Middle frontal gyrus (tissue), 1 donor: ENCODE measurements around the gene ITGBL1.

Experiments
- DNase-seq: peaks from one replicate; pipeline ENCODE4 v3.0.0-alpha.2; 2015; ENCODE audit warnings: low spot score; ENCODE audit errors: extremely low spot score

ITGBL1 gene, protein sequence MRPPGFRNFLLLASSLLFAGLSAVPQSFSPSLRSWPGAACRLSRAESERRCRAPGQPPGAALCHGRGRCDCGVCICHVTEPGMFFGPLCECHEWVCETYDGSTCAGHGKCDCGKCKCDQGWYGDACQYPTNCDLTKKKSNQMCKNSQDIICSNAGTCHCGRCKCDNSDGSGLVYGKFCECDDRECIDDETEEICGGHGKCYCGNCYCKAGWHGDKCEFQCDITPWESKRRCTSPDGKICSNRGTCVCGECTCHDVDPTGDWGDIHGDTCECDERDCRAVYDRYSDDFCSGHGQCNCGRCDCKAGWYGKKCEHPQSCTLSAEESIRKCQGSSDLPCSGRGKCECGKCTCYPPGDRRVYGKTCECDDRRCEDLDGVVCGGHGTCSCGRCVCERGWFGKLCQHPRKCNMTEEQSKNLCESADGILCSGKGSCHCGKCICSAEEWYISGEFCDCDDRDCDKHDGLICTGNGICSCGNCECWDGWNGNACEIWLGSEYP

DNA sequence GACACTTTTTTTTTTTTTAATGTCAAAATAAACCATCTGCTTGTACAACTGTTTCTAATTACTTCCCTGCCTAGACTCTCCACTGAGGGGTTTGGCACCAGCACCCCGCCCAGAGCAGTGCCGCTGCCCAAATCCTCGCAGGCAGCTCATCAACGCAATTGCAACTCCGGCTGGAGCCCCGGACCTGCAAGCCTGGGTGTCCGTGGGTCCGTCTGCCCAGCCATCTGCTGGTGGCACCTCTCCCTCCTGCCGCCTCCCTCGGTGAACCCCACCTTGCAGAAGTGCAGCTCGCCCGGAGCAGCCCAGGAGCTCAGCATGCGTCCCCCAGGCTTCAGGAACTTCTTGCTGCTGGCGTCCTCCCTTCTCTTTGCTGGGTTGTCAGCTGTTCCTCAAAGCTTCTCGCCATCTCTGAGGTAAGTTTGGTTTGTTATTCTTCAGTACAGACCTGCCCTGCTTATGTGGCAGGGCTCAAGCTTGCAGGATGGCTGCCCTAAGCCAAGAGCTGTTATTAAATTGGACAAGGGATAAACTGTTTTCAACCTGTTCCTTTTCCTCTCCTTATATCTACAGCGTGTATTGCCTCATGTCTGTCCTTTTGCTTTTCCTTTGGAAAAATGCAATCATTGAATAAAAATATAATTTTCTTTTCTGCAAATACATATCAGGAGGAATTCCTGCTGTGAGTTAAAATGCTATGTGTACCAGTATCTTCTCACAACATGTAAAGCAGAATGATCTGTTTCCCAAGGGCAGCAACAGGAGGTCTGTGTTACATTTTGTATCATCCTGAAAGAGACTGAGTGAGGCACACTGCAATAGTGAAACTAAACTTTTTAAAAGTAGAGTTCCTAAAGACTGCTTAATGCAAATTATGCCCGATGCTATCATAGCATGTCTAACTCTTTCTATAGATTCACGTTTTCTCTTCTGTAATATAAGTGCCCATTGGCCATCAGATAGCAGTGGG, at the start of gene ITGBL1:
Gene ITGBL1 (plus strand): TSS at position 157 of the 967 bp plus-strand sequence. CDS start 159 bp downstream, at position 316.
- no peak for DNase-seq

DNA sequence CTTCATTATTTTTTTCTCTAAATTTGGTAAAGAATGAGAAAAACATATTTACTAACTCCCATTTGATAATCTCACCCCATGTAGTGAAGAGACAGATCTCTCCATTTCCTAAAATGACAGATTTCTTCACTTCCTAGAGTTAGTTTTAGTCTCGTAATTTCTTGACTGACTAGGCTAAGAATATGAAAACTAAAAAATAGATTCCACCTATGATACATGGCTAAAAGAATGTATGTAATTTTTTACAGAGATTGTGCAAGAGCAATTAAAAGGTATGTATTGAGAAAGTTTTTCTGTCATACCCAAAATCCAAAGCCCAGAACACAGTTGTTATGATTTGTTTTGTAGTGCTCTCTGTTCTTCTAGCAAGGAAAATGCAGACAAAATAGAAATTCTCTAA, 45.7 kb upstream of the ITGBL1 start:
- DNase-seq: no peak

DNA sequence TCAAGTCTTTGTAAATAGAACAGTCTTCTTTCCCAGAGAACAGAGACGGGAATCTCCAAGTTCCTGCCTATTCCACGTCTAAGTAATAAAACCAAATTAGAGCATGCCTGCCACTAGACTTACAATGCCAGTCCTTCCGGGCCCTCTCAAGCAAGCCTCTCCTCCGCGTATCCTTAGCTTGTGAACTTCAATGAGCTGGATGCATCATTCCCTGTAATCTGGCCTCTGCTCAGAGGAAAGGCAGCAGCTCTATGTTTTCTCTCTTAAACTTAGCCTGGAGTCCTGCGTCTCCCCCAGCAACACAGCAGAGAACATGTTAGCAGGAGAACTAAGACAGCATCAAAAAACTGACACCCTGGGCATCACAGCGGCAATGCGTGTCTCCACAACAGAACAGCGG, 44.3 kb upstream of the ITGBL1 start:
- DNase-seq: no peak

DNA sequence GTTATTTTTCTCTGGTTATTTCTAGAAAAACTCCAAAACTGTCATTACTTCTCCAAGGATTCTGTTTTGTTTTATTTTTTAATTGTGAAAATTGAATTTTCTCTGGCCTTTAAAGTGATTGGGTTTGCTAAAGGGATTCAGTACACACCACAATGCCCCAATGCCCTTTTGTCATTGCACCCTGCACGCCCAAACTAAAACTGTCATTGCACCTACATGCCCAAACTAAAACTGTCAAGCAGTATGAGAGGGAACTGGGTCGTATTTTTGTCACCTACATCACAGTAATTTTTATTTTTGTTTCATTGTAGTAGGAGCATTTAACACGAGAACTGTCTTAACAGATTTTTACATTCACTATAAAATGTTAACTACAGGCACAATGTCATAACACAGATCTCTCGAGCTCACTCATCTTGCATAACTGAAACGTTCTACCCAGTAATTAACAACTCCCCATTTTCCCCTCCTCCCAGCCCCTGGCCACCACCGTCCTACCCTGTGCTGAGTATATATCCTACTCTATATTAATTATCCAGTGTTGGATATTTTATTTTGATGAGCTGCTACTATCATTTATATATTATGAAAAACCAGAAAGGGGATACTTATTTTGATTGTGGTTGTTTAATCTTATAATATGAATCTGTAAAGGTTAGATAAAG, 43.4 kb upstream of the ITGBL1 start:
- no peak for DNase-seq

DNA sequence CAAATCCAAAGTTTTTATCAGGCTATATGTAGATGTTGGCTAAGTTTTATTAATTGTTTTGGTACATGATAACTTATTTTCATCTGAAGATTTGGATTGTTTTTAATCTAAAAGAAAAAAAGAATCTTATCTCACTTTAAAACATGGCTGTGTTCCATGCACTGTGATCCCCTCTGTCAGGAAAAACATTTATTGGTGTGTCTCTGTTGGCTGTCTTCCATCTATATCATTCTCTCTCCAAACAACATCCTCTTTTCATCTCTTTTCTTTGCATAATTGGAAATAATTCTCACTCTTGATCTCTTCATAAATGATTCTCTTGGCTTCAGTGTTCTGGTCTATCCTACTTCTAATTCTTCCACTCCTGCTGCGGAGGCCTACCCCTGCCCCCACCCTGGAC, 40.4 kb upstream of the ITGBL1 start:
- no peak for DNase-seq

DNA sequence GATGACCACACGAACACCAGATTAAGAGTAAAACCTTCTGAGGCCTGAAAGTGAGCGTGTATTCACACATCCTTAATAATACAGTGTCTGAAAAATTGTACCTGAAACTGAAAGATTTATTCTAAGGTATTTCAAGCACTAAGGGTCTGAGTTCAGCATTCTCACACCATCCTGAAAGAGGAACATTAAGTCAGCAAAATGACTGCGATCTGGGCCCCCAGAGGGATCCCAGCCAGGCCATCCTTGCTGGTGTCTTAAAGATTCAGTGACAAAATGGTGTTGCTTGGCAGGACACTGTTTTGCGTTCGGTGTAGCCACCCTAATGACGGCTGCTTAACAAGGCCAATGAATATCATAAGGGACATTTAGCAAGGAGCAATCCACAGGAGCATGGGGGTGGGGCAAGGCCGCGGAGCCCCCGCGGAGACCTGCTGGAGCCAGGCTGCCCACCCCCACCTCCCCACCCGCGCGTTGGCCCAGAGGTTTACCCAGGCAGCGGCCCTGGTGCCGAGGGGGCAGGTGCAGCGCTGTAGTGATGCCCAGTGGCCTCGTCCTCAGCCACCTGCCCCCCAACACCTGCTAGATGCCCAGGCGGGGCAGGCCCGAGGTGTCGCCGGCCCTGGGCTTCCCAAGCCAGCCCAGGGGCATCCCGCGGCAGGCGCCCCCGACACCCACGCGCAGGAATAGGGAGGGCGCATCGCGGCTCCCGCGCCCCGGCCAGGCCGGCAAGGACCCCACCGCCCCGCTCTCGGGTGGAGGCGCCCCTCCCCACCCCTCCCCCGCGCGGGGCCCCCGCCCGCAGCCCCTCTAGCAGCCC, 36.9 kb upstream of the ITGBL1 start:
- no peak for DNase-seq

DNA sequence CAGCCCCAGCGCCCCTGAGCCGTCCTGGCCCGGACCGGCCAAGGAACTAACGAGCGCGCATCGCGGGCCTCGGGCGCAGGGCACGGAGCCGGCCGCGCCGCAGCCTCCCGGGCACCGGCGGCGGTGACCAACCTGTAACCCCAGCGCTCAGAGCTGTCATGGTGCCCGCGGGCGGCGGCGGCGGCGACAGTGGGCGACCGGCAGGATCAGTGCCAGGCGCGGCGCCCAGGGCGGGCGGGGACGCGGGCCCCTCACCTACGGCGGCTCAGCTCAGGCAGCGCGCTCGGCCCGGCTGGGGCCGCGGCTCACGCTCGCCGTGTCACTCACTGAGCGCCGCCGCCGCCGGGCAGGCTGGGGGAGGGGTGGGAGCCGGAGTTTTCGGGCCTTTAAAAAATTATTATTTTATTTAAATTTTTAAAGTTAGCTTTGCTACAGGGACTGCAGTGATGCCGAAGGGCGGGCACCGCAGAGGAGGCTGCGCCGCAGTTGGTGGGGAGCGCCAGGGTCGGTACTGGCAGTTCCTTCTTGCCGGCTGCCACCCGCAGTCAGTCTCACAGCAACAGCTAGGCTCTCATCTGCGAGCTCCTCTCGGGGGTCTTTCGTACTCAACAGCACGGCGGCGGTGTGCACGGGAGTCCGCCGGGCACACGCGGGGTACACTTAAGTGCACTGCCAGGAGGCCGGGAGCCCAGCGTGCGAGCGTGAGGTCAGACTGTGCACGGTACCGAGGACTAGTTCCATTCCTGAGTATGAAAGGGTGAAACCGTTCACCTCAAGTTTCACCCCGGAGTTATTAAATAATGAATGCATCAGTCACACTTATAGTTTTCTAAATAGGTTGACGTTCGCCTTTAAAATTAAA, 36.1 kb upstream of the ITGBL1 start, which contains the start of gene NALCN:
Gene NALCN (minus strand): TSS at position 328 of the 862 bp plus-strand sequence. CDS start 17,382 bp downstream, outside the sequence.
- no peak for DNase-seq

DNA sequence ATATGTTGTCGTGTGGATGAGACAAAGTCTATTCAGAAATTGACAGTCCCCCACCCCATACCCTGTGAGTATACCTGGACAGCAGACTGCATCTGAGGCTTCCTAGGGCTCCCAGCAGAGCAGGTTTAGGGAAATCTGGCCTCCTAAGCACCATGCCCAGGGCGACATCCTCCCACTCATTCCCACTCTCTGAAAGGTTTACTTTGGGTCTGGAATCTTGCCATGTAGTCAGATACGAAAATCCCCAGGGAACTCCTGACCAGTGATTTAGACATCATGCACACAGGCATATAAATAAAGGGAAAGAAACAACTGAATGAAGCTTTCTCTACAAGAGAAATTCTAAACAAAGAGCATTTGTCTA, 35.5 kb upstream of the ITGBL1 start:
- no peak for DNase-seq

DNA sequence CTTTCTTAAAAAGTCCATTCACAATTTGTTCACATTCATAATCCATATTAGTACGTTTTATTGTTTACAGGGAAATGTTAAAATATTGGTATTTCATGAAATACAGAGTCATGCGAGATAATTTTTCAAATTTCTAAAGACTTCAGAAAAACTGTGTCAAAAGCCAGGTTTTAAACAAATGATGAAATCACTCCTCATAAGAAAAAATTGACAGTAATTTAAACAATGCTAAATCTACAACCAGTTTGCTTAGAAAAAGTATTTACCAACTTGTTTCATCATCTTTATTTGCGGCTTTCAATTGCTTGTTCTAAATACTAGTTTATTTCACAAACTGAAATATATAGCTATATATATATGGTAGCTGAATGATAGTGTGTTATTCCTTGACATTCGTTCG, 35.0 kb upstream of the ITGBL1 start:
- no peak for DNase-seq

DNA sequence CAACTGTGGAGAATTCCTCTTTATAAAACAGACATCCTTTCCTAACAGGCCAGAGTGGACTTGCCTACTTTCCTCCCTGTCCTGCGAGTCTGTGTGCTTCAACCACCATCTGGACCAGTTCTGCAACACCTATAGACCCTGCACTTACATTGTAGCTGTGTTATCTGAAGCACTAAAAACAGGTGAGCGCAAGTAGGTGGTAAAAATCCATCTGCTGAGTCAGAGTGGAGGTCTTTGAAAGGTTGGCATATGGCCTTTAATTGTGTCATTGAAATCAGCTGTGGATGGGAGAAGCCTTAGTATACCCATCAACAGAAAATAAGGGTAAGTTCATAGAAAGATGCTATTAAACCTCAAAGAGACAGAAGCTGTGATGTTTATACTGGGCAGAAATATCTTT, 28.6 kb upstream of the ITGBL1 start:
- no peak for DNase-seq

DNA sequence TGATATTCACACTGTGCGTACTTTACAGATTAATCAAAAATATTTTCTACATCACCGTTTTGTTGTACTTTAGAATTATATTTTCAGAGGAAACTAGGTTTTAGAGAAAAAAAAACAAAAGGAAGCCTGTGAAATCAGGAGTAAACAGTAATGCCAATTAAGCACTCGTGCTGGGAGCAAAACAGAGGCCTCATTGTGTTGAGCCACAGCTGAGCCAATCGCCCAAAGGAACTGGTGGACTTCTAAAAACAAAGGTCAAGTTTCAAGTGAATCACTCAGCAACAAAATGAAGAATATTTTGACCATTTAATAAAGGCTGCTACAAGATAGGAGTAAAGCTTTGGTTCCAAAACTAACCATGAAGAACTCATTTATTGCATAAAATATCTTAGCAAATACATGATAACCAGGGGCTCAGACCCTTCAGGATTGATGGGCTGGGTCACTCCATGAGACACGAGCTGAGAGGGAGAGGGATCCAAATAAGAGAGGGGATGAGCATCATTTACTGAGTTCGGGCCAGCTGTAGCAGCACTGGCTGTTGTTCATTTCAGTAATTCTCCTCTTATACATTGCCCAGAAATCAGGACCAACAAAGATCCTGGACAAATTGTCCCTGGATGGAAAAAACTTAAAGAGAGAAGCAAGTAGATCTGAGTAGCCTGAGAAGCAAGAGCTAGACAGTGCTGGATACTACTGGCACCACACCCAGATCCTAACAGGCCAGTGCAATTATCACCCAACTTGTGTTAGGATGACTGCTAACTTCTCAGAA, 27.9 kb upstream of the ITGBL1 start:
- no peak for DNase-seq

DNA sequence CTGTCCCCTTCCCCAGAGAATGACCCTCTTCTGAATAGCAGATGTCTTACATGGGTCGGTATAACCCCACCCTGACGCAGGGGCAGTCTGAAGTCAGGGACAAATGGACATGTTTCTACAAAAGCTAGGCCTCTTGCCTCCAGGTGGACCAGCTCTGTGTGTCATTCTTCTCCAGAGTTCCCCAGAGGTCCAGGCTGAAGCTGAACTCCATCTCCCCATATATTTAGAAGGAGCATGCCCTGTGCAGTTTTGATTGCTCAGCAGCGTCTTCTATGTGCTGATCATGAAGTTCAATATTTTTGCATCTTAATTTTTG, 27.4 kb upstream of the ITGBL1 start:
- DNase-seq: no peak

DNA sequence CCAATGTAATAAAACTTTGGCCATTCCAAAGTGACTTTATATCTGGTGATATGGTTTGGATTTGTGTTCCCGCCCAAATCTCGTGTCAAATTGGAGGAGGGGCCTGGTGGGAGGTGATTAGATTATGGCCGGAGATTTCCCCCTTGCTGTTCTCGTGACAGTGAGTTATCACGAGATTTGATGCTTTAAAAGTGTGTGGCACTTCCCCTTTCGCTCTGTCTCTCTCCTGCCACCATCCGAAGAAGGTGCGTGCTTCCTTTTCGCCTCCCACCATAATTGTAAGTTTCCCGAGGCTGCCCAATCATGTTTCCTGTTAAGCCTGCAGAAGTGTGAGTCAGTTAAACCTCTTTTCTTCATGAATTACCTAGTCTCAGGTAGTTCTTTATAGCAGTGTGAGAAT, 26.9 kb upstream of the ITGBL1 start:
- no peak for DNase-seq

DNA sequence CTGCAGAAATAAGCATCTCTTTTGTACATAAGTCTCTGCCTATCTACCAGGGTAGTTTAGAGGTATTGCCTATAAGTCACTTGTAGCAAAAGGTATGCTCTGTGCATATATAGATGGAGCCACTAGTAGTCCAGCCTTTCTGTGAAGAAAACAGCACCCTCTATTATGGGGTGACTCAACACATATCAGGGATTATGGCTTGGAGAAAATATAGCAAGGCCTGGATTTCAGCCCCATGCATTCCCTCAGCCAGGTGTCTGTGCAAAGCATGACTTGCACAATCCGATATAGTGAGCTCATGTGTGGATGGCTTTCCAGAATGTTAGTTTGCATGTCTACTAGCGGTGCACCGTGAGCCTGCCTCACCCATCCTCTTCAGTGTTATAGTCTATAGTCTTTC, 22.7 kb upstream of the ITGBL1 start:
- DNase-seq: no peak

DNA sequence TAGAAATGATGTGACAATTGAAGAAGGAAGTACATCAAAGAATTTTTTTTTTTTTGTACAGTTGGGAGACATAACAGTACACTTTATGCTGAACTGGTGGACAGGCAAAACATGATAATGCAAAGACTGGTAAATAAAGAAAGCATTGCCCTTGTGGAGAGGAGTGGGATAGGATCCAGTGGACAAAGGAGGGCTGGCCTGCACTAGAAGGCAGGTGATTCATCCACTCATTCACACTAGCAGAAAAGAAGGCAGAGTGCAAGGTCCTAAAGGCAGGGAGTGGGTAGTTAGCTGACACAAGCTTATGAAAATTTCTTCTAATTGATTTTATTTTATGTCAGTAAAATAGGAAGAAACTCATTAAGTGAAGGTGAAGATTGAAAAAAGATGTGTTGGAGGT, 18.6 kb upstream of the ITGBL1 start:
- DNase-seq: no peak

DNA sequence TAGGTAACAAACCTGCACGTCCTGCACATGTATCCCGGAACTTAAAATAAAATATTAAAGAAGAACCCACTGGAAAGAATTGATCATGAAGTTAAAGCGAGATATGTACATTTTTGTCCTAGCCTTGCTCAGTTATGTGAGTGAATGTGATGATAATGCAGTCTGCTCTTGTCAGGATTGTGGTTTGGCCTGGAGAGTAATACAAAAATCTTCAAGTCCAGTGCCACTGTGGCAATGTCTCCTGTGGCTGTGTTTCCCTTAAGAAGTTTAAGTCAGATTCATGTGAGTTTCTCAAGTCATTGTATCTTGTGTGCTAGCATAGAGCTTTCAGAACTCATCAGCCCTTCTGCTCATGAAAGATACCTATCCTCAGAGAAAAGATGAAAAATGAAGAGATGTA, 18.0 kb upstream of the ITGBL1 start:
- DNase-seq: no peak

DNA sequence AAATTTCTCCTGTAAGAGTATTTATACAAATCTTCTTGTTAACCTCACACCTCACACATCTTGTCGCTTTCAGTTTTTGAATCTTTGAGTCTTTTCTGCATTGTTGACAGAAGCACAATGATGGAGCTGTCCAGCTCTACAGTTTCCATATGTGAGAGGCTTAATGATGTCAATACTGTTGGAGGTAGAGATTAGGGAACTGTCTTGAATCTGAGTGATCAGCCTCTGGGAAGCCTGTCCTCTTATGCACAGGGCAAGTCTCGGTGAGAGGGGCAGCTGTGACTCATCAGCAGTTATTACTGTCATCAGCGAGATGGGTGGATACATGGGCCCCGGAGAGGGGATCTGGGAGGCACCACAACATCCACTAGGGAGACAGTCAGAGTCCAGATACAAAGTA, 4.6 kb upstream of the ITGBL1 start:
- DNase-seq: no peak

DNA sequence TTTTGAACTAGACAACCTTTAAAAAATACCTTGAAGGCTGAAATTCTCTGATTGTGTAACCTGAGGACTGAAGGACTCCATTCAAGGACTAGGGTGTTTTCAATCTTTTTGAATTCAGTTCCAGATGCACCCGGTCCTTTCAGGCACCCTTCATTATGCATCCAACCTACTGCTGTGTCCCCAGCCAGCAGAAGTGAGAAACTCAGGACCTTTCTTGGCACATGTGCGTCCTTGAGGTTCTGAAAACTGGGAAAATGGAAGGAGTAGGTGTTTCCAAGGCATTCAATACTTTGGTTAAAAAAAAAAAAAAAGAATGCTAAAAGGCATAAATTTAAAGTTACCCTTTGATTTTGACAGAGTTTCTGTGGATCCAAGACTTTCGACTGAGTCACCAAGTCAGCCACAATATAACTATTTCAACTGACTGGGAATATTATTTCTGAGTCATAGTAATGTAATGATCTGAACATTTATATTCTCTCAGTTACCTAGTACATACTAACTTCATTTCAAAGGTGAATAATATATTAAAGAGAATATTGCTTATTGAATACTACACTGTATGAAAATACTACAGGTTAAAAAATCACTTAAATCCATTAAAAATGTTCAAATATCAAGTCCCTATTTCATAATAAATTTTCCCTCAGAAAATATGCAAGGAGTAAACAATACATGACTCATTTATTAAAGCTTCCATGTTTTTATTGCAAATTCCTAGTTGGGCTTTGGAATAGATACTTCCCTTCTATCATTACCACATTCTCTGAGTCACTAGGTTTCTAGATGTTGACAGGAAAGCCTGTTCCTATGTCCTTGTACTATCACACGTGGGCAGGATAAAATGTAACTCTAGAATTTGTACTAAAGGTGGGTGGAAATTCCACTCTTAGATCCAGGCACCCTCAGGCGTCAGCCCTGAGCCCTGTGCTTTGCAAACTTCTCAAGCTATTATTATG, 2.4 kb upstream of the ITGBL1 start:
- no peak for DNase-seq
